Hepatocyte (in vitro differentiated cells): Measurements from ENCODE around the gene OBSCN. TPM values are rescaled to one million over a fixed set of nuclear protein-coding genes. Genes with fewer than 3 reads are reported as not detected.
A peak's percentile ranks its signal among the peaks of the same experiment; 100 is the strongest.

ENCODE experiments used
- DNase-seq: peaks from one replicate; pipeline ENCODE4 v3.0.0-alpha.2; 2016; ENCODE audit warnings: low spot score
- H2AFZ ChIP-seq: fragments of 200-600 bp; sonication (generic); 2 replicates; pipeline ENCODE4 v1.6.0; 2016; ENCODE audit warnings: antibody characterized with exemption, mild to moderate bottlenecking
- H3K27ac ChIP-seq: fragments of 200-600 bp; sonication (generic); 2 replicates; pipeline ENCODE4 v1.5.1; 2016; ENCODE audit warnings: mild to moderate bottlenecking
- H3K27me3 ChIP-seq: fragments of 200-600 bp; sonication (generic); 2 replicates; pipeline ENCODE4 v1.6.1; 2016
- H3K36me3 ChIP-seq: fragments of 200-600 bp; sonication (generic); replicated peaks from 2 replicates; pipeline ENCODE4 v1.5.1; 2016; ENCODE audit warnings: low read depth; ENCODE audit not compliant: insufficient read depth
- H3K4me1 ChIP-seq: fragments of 200-600 bp; sonication (generic); 2 replicates; pipeline ENCODE4 v1.5.1; 2016; ENCODE audit warnings: mild to moderate bottlenecking, moderate library complexity; ENCODE audit not compliant: insufficient read depth
- H3K4me2 ChIP-seq: fragments of 200-600 bp; sonication (generic); 2 replicates; pipeline ENCODE4 v1.6.0; 2016
- H3K4me3 ChIP-seq: fragments of 200-600 bp; sonication (generic); 2 replicates; pipeline ENCODE4 v1.5.1; 2016; ENCODE audit warnings: mild to moderate bottlenecking
- H3K79me2 ChIP-seq: fragments of 200-600 bp; sonication (generic); 2 replicates; pipeline ENCODE4 v1.6.0; 2017; ENCODE audit warnings: mild to moderate bottlenecking
- H3K9me2 ChIP-seq: fragments of 200-600 bp; sonication (generic); replicated peaks from 2 replicates; pipeline ENCODE4 v1.6.0; 2017; ENCODE audit warnings: mild to moderate bottlenecking; ENCODE audit not compliant: insufficient read depth
- H3K9me3 ChIP-seq: fragments of 200-600 bp; sonication (generic); 2 replicates; pipeline ENCODE4 v1.5.1; 2016; ENCODE audit warnings: low read depth, mild to moderate bottlenecking
- H4K20me1 ChIP-seq: fragments of 200-600 bp; sonication (generic); 2 replicates; pipeline ENCODE4 v1.6.0; 2016; ENCODE audit warnings: mild to moderate bottlenecking; ENCODE audit not compliant: insufficient read depth, poor library complexity, severe bottlenecking
- CTCF ChIP-seq: fragments of 200-600 bp; sonication (generic); IDR thresholded peaks from 2 replicates; pipeline ENCODE4 v1.5.1; 2016; ENCODE audit warnings: antibody characterized with exemption, mild to moderate bottlenecking; ENCODE audit not compliant: poor library complexity
- EZH2 ChIP-seq: fragments of 200-600 bp; sonication (generic); IDR thresholded peaks from 2 replicates; pipeline ENCODE4 v1.6.1; 2016; ENCODE audit warnings: antibody characterized with exemption, mild to moderate bottlenecking, borderline replicate concordance
- EZH2phosphoT487 ChIP-seq: fragments of 200-600 bp; sonication (generic); IDR thresholded peaks from one replicate; pipeline ENCODE4 v1.6.1; 2018; ENCODE audit warnings: antibody characterized with exemption, mild to moderate bottlenecking, low read depth, moderate library complexity; ENCODE audit not compliant: unreplicated experiment, severe bottlenecking
- WGBS: methylation state at CpG from one replicate; pipeline ENCODE4 v1.1.6; 2016; ENCODE audit warnings: low lambda C conversion rate; ENCODE audit errors: missing lambda C conversion rate; 5-methylcytosine and 5-hydroxymethylcytosine counted together
- polyA plus RNA-seq: library from polyadenylated mRNA; unstranded; fragments of >200 nt; fragmentation: Nextera tagmentation; extraction: Ambion mirVana; gene quantifications from 2 replicates; pipeline ENCODE4 v1.2.1, GENCODE V29; 2016
- total RNA-seq: library from RNA; depleted of rRNA; stranded (reverse); fragments of >200 nt; gene quantifications from 2 replicates; pipeline ENCODE4 v1.2.3, GENCODE V29; 2014

OBSCN gene
- total and polyA plus RNA-seq, 2 experiments from 2014 or later: 15.0 to 22.4 TPM

DNA sequence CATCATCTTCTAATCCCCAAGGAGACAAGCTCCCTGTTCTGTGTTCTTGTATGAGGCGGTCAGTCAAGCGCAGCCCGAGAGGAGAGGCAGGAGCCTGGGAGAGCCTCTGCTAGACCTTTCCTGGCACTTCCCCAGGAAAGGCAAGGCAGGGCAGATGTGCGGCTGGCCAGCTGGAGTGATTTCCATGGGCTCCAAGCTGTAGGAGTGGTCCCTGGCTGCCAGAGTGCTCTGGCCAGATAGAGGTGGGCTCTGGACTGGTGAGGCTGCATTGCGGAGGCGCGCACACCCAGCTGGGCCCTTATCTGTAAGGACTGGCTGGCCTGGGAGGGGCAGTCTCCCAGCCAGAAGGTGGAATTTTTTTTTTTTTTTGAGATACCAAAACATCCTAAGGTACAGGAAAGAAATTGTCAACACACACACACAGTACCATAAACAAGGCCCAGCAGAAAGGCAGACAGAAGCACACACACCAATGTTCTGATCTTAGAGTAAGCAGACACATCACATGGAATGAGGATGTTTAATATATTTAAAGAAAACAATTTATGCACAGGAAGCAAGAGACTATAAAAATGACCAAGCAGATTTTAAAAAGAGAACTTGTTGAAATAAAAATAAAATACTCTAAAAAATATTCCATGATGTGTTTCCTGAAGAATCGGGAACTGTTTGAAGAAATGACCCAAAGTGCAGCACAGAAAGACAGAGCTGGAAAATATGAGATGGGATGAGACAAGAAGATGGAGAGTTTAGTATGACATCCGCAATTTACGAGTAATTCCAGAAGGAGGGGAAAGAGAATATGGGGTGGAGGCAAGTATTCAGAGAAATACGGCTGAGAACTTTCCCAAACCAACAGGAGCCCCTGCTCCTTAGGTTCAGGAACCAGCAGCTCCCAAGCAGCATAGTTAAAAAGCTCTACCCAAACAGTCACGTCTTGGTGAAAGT is 28.8 kb upstream of the OBSCN start:
- no peak overlapping the region for H2AFZ ChIP-seq
- H3K36me3 ChIP-seq: no peaks in the 10 kb centered on the region
- H3K4me1 ChIP-seq: no peaks in the 10 kb centered on the region
- WGBS: 79% methylated on average over 12 of the region's 12 CpGs
- no peak overlapping the region for H3K4me2 ChIP-seq
- no peak overlapping the region for H3K4me3 ChIP-seq
- H4K20me1 ChIP-seq: no peaks in the 10 kb centered on the region
- TF ChIP-seq EZH2phosphoT487: no peak
- TF ChIP-seq CTCF: no peak
- no peak for TF ChIP-seq EZH2
- no peaks in the 10 kb centered on the region for H3K27me3 ChIP-seq
- no peaks in the 10 kb centered on the region for H3K9me2 ChIP-seq
- H3K79me2 ChIP-seq: no peaks in the 10 kb centered on the region
- H3K27ac ChIP-seq: peak overlapping the region; percentile 55
- H3K9me3 ChIP-seq: no peaks in the 10 kb centered on the region
- no peak for DNase-seq

- 83% methylated on average over 4 of the region's 4 CpGs for WGBS
- H3K4me1 ChIP-seq: no peaks in the 10 kb centered on the region
- TF ChIP-seq EZH2 (no peak), CTCF (peak; percentile 9)
- no peaks in the 10 kb centered on the region for H3K27me3 ChIP-seq
- no peak overlapping the region for H3K27ac ChIP-seq
- H4K20me1 ChIP-seq: no peaks in the 10 kb centered on the region
- H3K4me3 ChIP-seq: no peak overlapping the region
- no peak for DNase-seq
- no peaks in the 10 kb centered on the region for H3K79me2 ChIP-seq
- H3K4me2 ChIP-seq: no peak overlapping the region
- H3K36me3 ChIP-seq: no peaks in the 10 kb centered on the region
- H3K9me2 ChIP-seq: no peaks in the 10 kb centered on the region
- H2AFZ ChIP-seq: no peak overlapping the region
- no peaks in the 10 kb centered on the region for H3K9me3 ChIP-seq
These were observed 27.4 kb upstream of the OBSCN start for GRCh38 chr1:228180271-228180958.

DNA sequence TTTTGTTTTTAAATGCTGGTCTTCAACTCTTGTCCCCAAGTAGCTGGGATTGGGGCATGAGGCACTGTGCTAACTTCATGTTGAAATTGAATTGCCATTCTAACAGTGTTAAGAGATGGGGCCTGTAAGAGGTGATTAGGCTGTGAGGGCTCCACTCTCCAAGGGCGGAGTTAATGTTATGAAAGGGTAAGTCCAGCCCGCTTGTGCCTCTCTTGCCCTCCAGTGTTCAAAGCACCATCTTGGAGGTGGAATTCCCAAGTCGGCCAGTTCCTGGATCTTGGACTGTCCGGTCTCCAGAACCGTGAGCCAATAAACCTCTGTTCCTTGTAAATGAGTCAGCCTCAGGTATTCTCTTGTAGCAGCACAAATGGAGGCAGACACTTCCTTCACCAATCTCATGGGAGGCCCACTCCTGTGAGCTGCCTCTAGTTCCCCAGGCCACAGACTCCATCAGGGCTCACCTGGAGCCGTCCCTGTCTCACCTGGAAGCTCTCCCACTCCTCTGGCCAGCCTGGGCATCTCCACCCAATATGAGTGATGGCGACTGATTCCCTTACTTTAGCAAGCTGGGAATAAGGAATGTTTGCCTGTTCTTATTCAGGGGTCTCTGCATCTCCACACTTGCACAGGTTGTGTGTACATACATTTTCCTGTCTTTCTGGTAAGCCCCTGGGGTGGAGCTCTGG is 26.7 kb upstream of the OBSCN start:
- Histone ChIP-seq H4K20me1 (no peaks in the 10 kb centered on the region), H3K4me1 (no peaks in the 10 kb centered on the region), H3K79me2 (no peaks in the 10 kb centered on the region), H3K36me3 (no peaks in the 10 kb centered on the region), H3K27ac (no peak overlapping the region), H3K4me2 (no peak overlapping the region), H3K4me3 (no peak overlapping the region), H3K9me2 (no peaks in the 10 kb centered on the region), H3K27me3 (no peaks in the 10 kb centered on the region), H3K9me3 (no peaks in the 10 kb centered on the region), H2AFZ (no peak overlapping the region)
- WGBS: 93% methylated on average over 7 of the region's 7 CpGs
- TF ChIP-seq EZH2phosphoT487: no peak
- no peak for TF ChIP-seq CTCF
- TF ChIP-seq EZH2: no peak
- DNase-seq: no peak
